Measurements from ENCODE around the gene SLC47A2.

The SLC47A2 gene

DNA sequence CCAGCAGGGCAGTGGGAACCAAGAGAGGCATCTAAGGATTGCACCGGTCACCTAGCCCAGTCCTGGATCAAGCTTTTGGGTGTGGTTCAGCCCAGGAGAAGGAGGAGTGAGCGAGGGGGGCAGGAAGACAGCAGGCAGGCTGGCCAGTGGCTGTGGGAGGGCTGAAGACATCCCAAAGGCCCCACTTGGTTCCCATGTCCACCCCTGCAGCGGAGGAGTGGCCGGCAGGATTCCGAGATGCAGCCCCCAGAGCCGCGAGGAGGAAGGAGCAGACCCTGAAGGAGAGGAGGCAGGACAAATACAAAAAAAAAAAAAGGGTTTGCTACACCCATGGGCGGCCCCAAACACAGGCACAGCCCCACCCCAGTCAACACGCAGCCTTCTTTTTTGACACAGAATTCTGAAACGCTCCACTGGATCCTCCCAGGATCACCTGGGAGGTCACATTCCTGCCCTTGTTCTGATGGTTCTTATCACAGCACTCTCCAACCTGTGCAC lies 1.1 kb upstream of the SLC47A2 start:
- Histone ChIP-seq H3K4me1 (ENCODE audit: control insufficient read depth, insufficient read depth, low read length, poor library complexity, severe bottlenecking) (no peaks in the 10 kb centered on the region), H3K27ac (ENCODE audit: insufficient read depth, low read length, poor library complexity, severe bottlenecking) (no peak overlapping the region), H3K4me3 (ENCODE audit: insufficient read depth, low read depth, low read length, poor library complexity, severe bottlenecking) (no peak overlapping the region), H3K27me3 (replicated peaks; ENCODE audit: control insufficient read depth, insufficient read depth, low read length, poor library complexity, severe bottlenecking) (no peaks in the 10 kb centered on the region), H3K9me3 (ENCODE audit: control insufficient read depth, low read length) (no peaks in the 10 kb centered on the region), H3K36me3 (ENCODE audit: control insufficient read depth, insufficient read depth, low read length) (no peaks in the 10 kb centered on the region)
- no peak for DNase-seq

DNA sequence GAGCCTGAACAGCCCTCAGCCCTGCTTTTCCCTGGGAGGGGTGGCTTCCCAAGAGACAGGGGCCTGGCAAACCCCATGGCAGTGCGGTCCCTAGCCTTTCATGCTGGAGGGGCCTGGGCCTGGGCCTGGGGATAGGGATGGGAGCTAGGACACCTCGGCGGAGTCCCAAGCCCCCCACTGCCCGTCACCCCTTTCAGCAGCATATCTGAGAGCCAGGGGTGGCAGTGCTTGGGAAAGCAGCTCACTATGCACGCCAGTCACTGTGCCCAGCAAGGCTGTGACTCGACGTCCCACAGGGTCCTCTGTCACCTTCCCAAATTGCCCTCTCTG lies 612 bp upstream of the SLC47A2 start:
- Histone ChIP-seq H3K9me3 (ENCODE audit: control insufficient read depth, low read length) (no peaks in the 10 kb centered on the region), H3K36me3 (ENCODE audit: control insufficient read depth, insufficient read depth, low read length) (no peaks in the 10 kb centered on the region), H3K27me3 (replicated peaks; ENCODE audit: control insufficient read depth, insufficient read depth, low read length, poor library complexity, severe bottlenecking) (no peaks in the 10 kb centered on the region), H3K27ac (ENCODE audit: insufficient read depth, low read length, poor library complexity, severe bottlenecking) (no peak overlapping the region), H3K4me1 (ENCODE audit: control insufficient read depth, insufficient read depth, low read length, poor library complexity, severe bottlenecking) (no peaks in the 10 kb centered on the region), H3K4me3 (ENCODE audit: insufficient read depth, low read depth, low read length, poor library complexity, severe bottlenecking) (no peak overlapping the region)
- no peak for DNase-seq

- Histone ChIP-seq H3K4me3 (ENCODE audit: insufficient read depth, low read depth, low read length, poor library complexity, severe bottlenecking) (no peak overlapping the region), H3K27me3 (replicated peaks; ENCODE audit: control insufficient read depth, insufficient read depth, low read length, poor library complexity, severe bottlenecking) (no peaks in the 10 kb centered on the region), H3K9me3 (ENCODE audit: control insufficient read depth, low read length) (no peaks in the 10 kb centered on the region), H3K36me3 (ENCODE audit: control insufficient read depth, insufficient read depth, low read length) (no peaks in the 10 kb centered on the region), H3K27ac (ENCODE audit: insufficient read depth, low read length, poor library complexity, severe bottlenecking) (no peak overlapping the region), H3K4me1 (ENCODE audit: control insufficient read depth, insufficient read depth, low read length, poor library complexity, severe bottlenecking) (no peaks in the 10 kb centered on the region)
- no peak for DNase-seq
Observed at GRCh38 chr17:19714542-19715411, 1.6 kb downstream of the SLC47A2 start.

GRCh38 chr17:19713901-19714361 lies 2.5 kb downstream of the SLC47A2 start:
- Histone ChIP-seq H3K36me3 (ENCODE audit: control insufficient read depth, insufficient read depth, low read length) (no peaks in the 10 kb centered on the region), H3K4me1 (ENCODE audit: control insufficient read depth, insufficient read depth, low read length, poor library complexity, severe bottlenecking) (no peaks in the 10 kb centered on the region), H3K27me3 (replicated peaks; ENCODE audit: control insufficient read depth, insufficient read depth, low read length, poor library complexity, severe bottlenecking) (no peaks in the 10 kb centered on the region), H3K4me3 (ENCODE audit: insufficient read depth, low read depth, low read length, poor library complexity, severe bottlenecking) (no peak overlapping the region), H3K27ac (ENCODE audit: insufficient read depth, low read length, poor library complexity, severe bottlenecking) (no peak overlapping the region), H3K9me3 (ENCODE audit: control insufficient read depth, low read length) (no peaks in the 10 kb centered on the region)
- DNase-seq, result no peak

GRCh38 chr17:19713462-19713861 lies 2.9 kb downstream of the SLC47A2 start:
- Histone ChIP-seq H3K4me1 (ENCODE audit: control insufficient read depth, insufficient read depth, low read length, poor library complexity, severe bottlenecking) (no peaks in the 10 kb centered on the region), H3K9me3 (ENCODE audit: control insufficient read depth, low read length) (no peaks in the 10 kb centered on the region), H3K4me3 (ENCODE audit: insufficient read depth, low read depth, low read length, poor library complexity, severe bottlenecking) (no peak overlapping the region), H3K27ac (ENCODE audit: insufficient read depth, low read length, poor library complexity, severe bottlenecking) (no peak overlapping the region), H3K36me3 (ENCODE audit: control insufficient read depth, insufficient read depth, low read length) (no peaks in the 10 kb centered on the region), H3K27me3 (replicated peaks; ENCODE audit: control insufficient read depth, insufficient read depth, low read length, poor library complexity, severe bottlenecking) (no peaks in the 10 kb centered on the region)
- no peak for DNase-seq

DNA sequence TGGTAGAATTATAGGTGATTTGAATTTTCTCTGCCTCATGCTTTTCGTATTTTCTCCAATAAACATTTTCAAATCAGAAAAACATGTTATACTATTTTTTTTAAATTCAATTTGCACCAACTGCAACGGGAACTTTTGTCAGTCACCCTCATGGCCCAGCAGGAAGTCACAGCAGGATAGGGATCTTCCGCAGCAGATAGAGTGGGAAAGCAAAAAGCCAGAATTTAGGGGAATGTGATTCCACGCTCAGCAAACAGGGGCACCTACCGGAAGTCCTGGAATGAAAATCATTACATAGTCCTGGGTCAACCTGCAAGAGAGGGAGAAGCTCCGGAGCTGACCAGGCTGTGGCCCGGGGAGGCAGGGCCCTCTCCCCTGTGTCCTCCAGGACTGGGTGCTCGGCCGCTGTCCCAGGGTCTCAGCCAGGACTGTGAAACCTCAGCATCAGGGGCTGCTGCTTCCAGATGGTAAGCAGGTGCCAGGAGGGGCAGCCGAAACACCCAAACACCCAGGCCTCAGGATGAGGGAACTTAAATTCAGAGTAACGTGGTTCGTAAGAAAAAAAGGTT lies 3.9 kb downstream of the SLC47A2 start:
- no peaks in the 10 kb centered on the region for H3K9me3 ChIP-seq (ENCODE audit: control insufficient read depth, low read length)
- H3K4me1 ChIP-seq (ENCODE audit: control insufficient read depth, insufficient read depth, low read length, poor library complexity, severe bottlenecking), result no peaks in the 10 kb centered on the region
- no peaks in the 10 kb centered on the region for H3K36me3 ChIP-seq (ENCODE audit: control insufficient read depth, insufficient read depth, low read length)
- DNase-seq, result no peak
- no peaks in the 10 kb centered on the region for H3K27me3 ChIP-seq (replicated peaks; ENCODE audit: control insufficient read depth, insufficient read depth, low read length, poor library complexity, severe bottlenecking)
- H3K27ac ChIP-seq (ENCODE audit: insufficient read depth, low read length, poor library complexity, severe bottlenecking), result no peak overlapping the region
- no peak overlapping the region for H3K4me3 ChIP-seq (ENCODE audit: insufficient read depth, low read depth, low read length, poor library complexity, severe bottlenecking)

- H3K27ac ChIP-seq (ENCODE audit: insufficient read depth, low read length, poor library complexity, severe bottlenecking), result no peak overlapping the region
- no peaks in the 10 kb centered on the region for H3K27me3 ChIP-seq (replicated peaks; ENCODE audit: control insufficient read depth, insufficient read depth, low read length, poor library complexity, severe bottlenecking)
- H3K9me3 ChIP-seq (ENCODE audit: control insufficient read depth, low read length), result no peaks in the 10 kb centered on the region
- H3K4me1 ChIP-seq (ENCODE audit: control insufficient read depth, insufficient read depth, low read length, poor library complexity, severe bottlenecking), result no peaks in the 10 kb centered on the region
- H3K36me3 ChIP-seq (ENCODE audit: control insufficient read depth, insufficient read depth, low read length), result no peaks in the 10 kb centered on the region
- H3K4me3 ChIP-seq (ENCODE audit: insufficient read depth, low read depth, low read length, poor library complexity, severe bottlenecking), result no peak overlapping the region
- no peak for DNase-seq
Observed at GRCh38 chr17:19709841-19710240, 6.5 kb downstream of the SLC47A2 start.

- H3K36me3 ChIP-seq (ENCODE audit: control insufficient read depth, insufficient read depth, low read length), result no peaks in the 10 kb centered on the region
- H3K27ac ChIP-seq (ENCODE audit: insufficient read depth, low read length, poor library complexity, severe bottlenecking), result no peak overlapping the region
- H3K9me3 ChIP-seq (ENCODE audit: control insufficient read depth, low read length), result no peaks in the 10 kb centered on the region
- no peak for DNase-seq
- no peaks in the 10 kb centered on the region for H3K27me3 ChIP-seq (replicated peaks; ENCODE audit: control insufficient read depth, insufficient read depth, low read length, poor library complexity, severe bottlenecking)
- H3K4me3 ChIP-seq (ENCODE audit: insufficient read depth, low read depth, low read length, poor library complexity, severe bottlenecking), result no peak overlapping the region
- H3K4me1 ChIP-seq (ENCODE audit: control insufficient read depth, insufficient read depth, low read length, poor library complexity, severe bottlenecking), result no peaks in the 10 kb centered on the region
Observed at GRCh38 chr17:19708431-19709175, 7.8 kb downstream of the SLC47A2 start.

- Histone ChIP-seq H3K27me3 (replicated peaks; ENCODE audit: control insufficient read depth, insufficient read depth, low read length, poor library complexity, severe bottlenecking) (no peaks in the 10 kb centered on the region), H3K27ac (ENCODE audit: insufficient read depth, low read length, poor library complexity, severe bottlenecking) (no peak overlapping the region), H3K4me1 (ENCODE audit: control insufficient read depth, insufficient read depth, low read length, poor library complexity, severe bottlenecking) (no peaks in the 10 kb centered on the region), H3K9me3 (ENCODE audit: control insufficient read depth, low read length) (no peaks in the 10 kb centered on the region), H3K36me3 (ENCODE audit: control insufficient read depth, insufficient read depth, low read length) (no peaks in the 10 kb centered on the region), H3K4me3 (ENCODE audit: insufficient read depth, low read depth, low read length, poor library complexity, severe bottlenecking) (no peak overlapping the region)
- DNase-seq, result no peak
Observed at GRCh38 chr17:19707728-19708221, 8.6 kb downstream of the SLC47A2 start.
